Left renal cortex interstitium (tissue), 4 donors: ENCODE results near the gene ISL1. TPM values are rescaled to one million over a fixed set of nuclear protein-coding genes. Genes with fewer than 3 reads are reported as not detected.

Experiments used
- DNase-seq, 4 donors: peaks; one replicate each; pipeline ENCODE4 v3.0.0-alpha.2; 2013; ENCODE audit warnings: low read depth in 4 of 4, low spot score in 2 of 4, missing footprints in 1 of 4
- polyA plus RNA-seq, 4 donors: library from polyadenylated mRNA; unstranded; fragments of 120-200 nt; gene quantifications; one replicate each; pipeline ENCODE4 v1.2.1, GENCODE V29; 2013; ENCODE audit not compliant: insufficient read length in 4 of 4

Gene ISL1
- polyA plus RNA-seq: not detected

DNA sequence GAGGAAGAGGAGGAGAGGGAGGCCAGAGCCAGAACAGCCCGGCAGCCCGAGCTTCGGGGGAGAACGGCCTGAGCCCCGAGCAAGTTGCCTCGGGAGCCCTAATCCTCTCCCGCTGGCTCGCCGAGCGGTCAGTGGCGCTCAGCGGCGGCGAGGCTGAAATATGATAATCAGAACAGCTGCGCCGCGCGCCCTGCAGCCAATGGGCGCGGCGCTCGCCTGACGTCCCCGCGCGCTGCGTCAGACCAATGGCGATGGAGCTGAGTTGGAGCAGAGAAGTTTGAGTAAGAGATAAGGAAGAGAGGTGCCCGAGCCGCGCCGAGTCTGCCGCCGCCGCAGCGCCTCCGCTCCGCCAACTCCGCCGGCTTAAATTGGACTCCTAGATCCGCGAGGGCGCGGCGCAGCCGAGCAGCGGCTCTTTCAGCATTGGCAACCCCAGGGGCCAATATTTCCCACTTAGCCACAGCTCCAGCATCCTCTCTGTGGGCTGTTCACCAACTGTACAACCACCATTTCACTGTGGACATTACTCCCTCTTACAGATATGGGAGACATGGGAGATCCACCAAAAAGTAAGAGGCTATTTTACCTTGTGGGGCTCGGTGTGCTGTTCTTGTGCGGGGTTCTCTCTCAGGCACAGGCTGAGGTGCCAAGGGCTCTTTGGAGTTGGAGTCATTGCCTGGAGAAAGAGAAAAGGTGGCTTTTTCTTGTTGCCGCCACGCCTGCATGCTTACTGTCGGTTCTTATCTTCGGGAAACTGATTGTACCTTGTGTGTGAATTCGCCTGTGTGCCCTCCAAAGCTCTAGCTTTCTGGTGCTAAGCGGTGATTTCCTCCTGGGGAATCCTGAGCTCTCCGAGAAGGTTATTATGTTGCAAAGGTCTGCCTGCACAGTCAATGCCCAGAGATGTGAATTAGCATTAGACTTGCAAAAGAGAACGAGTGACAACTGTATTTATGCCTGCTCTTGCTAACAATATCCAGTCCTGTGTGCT, at the start of gene ISL1:
ISL1 (plus strand) TSS at position 318 of the 991 bp plus-strand sequence; CDS start at position 542, 224 bp downstream.
- peak in 2 of 4 donors; percentile 65 to 73 for DNase-seq

DNA sequence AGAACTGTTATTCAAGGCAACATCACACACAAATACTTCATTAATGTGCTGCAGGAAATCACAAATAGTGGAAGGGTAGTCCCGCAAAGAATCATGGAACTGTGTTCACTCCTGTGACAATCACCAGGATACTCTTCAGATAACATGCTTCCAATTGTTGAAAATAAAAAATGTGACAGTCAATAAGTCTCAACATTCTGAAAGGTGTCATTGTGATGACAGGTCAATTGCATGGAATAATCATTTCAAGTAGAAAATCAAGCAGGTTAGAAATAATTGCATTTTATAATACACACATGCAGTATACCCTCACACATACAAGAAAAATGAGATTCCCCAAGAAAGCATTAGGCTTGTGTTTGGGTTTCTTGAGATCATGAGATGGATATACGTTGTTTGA, 46.4 kb upstream of the ISL1 start:
- DNase-seq: no peak

DNA sequence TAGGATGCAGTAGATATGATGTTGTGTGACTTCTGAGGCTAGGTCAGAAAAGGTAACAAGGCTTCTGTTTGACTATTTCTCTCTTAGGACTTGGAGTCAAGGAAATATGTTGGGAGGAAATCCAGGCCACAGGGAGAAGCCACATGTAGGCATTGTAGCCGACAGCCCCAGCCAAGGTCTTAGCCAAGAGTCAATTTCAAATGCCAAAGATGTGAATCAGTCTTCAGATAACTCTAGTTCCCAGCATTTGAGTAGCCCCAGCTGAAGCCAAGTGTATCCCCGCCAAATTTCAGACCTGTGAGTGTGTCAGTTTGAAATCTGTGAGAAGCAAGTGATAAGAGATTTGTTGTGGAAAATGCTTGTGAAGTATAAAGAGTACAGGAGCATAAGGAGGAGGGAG, 38.1 kb upstream of the ISL1 start:
- no peak for DNase-seq

DNA sequence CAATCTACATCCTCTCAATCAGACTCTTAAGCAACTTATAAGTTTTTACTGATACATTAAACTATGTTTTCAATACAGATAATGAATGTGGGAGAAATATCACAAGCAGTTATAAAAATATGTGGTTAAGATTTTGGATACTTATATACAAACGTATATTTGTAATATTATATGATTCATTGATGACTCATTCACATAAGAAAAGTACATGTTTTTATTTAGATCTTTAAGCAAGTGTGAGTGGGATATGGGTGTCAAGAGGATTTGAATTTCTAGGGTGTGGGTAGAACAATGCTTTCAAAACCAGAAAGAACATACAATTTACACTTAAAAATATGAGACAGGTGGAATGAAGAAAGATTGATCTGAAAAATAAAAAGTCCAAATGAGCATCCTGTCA, 36.1 kb upstream of the ISL1 start:
- no peak for DNase-seq

DNA sequence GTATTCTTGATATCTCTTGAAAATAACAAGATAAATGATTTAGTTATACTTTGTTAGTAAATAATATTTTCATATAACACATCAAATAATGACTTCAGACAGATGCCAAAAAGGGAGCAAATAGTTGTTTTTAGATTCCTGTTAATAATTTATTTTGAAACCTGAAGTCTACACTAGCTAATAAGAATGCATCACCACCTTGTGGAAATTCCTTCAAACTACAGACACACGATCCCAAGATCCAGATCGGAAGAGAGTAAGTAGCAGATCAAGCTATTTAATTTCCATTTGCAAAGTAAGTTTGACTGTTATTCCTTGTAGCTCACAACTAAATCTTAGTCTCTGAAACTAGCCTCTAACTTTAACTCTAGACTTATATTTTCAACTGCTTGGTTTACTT, 35.5 kb upstream of the ISL1 start:
- no peak for DNase-seq

DNA sequence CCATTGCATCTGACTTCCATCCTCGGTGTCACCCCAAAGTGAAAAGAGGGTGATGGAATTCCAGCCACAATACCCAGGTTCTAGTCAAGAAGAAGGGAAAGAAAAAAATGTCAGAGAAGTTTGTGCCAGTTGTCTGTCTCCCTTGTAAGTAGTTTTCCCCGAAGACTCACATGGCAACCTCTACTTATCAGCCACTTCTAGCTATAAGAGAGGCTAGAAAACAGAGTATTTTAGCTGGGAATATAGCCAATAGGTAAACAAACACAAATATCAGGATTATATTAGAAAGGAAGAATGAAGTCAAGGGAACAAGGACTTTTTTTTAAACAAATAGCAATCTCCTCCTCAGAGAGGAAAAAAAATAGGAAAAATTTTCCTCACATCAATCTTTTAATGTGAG, 12.2 kb upstream of the ISL1 start:
- DNase-seq: no peak

DNA sequence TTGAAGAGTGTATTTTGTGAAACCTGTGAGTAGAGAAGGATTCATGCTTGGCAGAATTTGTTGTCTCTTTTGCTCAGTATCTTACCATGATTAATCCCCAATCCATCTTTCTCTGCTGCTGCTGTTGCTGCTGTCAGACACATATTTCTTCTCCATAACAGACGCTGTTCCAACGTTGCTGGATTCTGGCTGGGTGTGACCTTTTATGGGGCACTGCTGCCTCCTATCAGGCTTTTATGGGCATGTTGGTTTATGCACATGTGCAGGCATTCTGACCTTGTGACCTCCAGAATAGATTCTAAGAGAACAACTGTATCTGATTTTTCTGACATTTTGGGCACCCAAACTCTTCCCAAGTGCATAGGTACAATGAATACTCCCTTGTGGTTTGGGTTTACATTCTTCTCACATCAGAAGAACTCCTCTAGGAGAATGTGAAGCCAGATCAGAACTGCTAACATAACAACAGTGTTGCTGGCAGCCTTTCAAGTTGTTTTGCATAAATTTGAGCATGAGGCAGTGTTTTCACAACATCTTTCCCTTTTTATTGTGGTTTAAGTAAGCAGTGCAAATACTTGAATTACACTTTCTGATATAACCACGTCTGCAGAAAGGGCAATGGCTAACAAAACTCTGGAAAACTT, 9.2 kb upstream of the ISL1 start:
- DNase-seq: no peak

DNA sequence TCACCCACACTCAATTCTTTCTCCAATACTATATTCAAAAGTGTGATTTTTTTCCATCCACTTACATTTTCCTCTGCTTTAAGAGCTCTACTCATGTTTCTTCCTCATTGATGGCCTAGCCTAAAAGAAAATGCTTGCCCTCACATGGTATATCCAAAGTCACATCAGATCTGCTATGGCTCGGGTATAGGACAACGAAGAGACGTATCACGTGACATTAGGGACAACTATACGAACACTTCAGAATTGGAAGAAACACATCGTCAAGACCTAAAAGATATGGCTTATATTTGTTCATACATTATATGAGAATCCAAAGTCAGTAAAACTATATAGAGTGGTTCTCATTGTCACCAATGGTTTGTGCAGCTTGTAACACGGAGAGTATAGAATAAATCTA, 8.2 kb upstream of the ISL1 start:
- DNase-seq: no peak

DNA sequence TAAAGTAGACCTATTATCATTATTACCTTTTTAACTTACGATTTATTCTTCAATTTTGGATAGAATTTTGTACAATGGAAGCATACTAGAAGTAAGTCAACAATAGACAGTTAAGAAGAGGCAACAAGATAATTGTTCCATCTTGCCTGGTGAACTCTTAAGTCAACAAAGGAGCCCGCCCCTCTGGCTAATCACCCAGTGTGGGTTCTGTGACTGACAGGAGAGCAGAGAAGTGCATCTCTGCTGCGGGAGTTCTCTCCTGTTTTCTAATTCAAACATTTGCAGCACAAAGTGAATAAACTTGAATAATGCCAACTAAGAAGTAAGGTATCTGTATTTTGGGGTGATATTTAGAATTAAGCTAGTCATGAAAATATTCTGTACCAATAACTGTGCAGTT, 6.7 kb upstream of the ISL1 start:
- DNase-seq: no peak

DNA sequence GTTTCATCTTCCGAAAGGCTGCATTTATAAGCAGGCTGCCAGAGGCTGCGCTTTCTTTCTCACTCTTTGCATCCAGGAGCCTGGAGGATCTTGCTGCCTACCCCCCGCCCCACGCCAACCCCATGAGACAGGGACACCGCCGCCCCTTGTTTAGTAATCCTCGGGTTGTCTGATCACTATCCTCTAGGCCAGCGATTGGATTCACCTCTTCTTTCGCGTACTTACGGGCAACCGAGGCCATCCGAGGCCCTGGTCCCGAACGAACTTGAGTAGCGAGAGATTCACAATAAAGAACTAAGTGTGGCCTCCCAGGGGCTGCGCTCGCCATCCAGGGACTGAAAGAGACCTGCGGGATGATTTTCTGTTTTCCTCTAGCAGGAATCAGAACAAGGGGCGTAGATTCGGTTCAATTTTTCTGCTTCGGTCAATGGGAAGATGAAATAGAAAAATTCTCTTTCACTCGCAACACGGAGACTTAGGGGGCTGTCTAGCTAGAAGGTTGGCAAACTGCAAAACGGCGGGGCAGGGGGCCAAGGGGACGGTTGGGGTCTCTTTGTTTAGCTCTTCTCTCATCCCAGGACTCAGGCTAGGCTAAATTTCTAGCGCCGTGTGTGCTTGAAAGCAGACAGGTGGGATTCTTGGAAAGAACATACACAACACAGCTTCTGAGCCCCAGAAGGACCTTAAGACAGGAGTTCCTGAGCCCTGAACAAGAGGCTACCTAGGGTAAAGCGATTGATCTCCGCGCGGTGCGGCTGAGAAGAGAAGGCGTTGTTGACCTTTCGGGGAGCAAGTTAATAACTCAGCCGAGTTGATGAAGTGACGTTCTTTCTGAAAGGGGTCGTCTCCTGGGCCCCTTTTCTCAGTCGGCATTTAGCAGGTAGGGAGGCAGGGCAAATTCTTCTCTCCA, 5.8 kb upstream of the ISL1 start:
- no peak for DNase-seq

DNA sequence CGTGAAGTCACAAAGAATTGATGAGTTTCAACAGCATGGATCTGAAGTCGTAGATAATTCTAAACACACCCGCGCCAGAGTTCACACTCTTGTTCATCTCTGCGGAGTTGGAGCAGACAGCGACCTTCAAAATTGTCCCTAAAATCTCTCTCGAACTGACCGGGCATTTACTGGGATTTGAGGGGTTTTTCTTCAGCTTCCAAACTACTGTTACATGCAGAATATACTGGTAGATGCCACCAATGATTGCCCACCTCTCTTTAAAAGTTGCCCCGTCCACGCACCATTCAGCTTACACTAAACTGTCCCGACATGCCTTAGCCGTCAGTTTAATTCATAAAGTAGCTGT, 5.2 kb upstream of the ISL1 start:
- DNase-seq: no peak

DNA sequence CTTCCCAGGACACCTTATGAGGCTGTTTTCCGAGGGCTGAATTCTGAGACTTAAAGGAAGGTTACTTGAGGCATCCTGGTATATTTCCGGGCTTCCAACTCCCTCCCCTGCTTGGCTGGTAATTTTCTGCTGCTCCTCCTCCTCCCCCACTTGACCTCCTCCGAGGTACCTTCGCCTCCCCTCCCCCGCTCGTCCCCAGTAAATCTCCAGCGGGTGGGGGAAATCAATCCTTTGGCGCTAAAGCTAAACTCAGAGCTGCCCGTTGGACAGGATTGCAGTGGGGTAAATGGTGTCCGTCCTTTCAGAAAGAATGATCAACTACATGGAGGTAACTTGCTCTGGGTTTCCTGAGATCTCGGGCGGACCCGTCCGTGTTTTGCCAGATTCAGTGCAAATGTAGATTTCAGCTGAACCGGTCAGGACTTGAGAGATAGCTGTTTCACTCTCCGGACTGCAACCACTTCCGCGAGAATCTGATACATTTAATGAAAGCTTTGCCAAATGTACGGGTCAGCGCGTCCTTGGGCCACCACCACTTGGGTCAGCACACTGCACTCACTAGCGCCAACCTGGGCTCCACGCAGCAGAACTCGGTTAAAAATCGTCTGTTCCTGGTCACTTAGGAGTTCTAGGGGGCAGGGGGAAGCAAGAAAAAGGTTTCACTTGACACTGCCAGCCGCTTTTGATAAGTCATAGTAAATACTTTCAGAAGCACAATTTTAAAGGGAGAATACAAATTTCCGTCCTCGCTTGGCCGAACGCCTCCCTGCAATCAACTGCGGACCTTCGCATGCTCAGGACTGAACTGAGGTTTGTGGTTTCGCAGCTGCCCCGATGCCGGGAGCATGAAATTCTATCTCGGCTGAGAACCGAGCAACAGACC, 4.6 kb upstream of the ISL1 start:
- no peak for DNase-seq

DNA sequence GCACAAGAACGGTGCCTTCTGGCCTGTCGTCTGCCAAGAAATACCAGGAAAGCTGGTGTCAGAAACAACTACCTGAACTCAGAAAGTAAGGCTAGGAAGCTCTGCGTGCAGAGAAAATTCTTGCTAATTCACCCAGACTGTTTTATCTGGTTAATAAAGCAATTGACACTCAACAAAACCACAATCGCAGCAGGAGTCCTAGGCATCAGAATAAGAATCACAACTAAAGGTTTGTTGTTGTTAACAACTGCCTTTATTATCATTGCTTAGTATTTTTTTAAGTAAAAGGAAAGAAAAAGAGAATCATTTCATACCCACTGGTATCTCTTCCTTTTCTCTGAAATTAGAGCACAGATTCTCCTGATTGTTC, 3.9 kb upstream of the ISL1 start:
- no peak for DNase-seq

DNA sequence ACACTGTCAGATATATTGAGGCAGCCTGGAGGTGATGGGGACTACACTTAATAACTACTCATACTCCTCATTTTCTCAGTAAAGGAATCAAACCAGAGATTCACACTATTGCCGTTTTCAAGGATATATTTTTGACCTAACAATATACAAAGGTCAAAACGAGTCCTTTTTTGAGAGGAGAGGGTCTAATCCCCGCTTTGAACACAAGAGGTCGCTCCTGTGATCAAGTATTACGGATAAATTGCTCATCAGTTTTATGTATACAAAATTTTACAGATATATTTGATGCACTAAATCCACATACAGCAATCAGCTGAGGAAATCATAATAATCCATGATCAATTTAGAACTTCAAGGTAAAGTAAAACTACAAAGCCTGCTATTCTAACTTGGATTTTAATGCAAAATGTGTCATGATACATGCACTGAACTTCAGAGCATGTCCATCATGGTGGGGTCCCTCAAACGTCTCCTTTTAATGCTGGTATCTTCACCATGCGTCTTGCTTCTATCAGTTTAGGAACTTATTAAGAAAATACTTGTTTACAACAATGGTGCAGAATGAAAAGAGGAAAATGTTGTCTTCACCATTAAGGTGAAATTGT, 2.5 kb upstream of the ISL1 start:
- DNase-seq: no peak

DNA sequence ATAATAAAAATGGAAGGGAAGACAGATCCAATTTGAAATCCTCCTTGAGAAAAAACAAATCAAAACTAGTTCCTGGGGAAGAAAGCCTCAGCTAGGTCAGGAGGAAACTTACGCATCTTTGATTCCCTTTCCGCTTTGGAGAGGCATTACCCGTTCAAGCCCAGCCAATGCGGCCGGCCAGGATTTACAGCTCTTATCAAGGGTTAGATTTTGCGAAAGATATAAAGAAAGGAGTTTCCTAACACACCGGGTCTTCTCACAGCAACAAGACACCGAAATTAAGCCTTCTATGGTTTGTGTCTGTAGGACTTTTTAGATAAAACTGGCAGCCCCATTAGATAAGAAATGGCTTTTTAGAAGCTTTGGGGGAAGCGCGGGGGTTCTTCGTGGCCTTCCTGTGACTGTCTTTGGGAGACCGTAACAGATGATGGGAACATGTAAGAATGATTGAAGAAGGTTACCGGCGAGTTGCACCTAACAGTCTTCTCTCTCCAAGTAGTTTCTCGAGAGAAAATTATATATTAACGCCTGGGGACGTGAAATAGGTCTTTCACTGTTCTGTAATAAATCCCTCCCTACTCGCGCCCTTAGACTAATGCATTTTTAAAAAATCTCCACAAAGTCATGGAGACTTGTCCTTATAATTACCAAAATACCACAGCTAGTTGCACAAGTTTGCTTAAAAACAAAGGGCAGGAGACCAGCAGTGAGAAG, 1.3 kb upstream of the ISL1 start:
- DNase-seq: no peak

DNA sequence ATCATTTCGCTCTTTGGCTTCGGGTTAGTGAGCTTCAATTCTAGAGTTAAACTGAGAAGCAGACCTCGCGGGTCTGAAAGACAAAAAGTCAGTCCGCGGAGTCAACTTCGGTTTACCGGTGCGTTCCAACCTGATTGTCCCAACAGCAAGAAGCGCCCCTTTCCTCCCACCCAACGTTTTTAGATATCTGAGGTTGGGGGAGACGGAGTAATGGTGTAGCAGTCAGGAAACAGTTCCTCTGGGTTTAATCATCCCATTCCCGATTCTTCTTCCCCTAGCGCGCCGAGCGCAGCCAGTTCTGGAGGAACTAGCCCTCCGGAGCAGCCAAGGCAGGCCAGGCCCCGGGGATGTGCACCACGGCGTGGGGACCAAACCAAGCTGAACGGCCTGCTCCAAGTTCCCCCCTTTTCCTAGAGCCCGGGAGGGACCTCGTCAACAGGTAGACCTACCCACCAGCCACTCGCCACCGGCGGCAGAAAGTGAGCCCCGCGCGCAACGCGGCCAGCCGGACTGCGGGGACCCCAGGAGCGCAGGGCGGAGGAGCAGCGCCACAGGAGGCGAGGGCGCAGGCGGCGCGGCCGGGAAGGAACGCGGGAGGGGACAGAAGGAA, 622 bp upstream of the ISL1 start:
- no peak for DNase-seq

DNA sequence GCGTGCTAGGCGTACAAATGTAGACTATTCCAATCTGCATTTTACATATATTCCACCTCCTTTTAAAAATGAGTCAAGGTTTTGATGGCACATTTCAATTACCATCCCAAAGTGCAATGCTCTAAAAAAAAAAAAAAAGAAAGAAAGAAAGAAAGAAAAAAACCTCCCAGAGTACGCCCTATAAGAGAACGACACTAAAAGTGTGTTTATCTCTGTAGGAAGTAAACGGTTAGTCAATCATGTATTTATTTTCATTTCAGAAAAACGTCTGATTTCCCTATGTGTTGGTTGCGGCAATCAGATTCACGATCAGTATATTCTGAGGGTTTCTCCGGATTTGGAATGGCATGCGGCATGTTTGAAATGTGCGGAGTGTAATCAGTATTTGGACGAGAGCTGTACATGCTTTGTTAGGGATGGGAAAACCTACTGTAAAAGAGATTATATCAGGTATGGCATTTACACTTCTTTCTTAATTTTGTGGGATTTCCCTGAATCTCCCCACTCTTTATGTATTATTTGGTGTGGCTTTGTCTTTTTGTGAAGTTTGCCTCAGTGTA, 1.1 kb downstream of the ISL1 start:
- DNase-seq: no peak

DNA sequence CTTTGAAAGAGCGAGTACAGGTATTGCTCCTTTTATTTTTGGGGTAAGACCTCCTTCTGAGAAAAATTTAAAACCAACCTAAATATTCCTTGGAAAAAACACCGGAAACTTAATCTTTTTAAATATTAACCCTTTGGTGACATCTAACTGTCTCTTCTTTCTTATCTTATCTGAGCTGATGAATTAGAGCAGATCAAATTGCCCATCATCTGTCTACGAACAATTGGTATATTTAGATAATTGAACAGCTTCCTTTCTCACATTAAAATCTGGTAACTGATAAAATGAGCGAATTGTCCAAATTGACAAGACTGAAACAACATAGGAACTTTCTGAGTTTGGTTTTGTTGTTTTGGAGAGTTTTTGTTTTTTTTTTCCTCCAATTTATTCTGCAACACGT, 2.0 kb downstream of the ISL1 start:
- no peak for DNase-seq
